Urothelium cell line (cell line): ENCODE results near the gene FOXP1.
A peak's percentile ranks its signal among the peaks of the same experiment; 100 is the strongest.

Source experiments
- DNase-seq: peaks from one replicate; pipeline ENCODE4 v3.0.0; 2011; ENCODE audit warnings: low spot score, mixed read lengths
- FAIRE-seq: peaks from 2 replicates; lab custom pipeline; 2011; peaks lifted over from hg19 to GRCh38; lab: Jason Lieb, UNC

The FOXP1 gene

DNA sequence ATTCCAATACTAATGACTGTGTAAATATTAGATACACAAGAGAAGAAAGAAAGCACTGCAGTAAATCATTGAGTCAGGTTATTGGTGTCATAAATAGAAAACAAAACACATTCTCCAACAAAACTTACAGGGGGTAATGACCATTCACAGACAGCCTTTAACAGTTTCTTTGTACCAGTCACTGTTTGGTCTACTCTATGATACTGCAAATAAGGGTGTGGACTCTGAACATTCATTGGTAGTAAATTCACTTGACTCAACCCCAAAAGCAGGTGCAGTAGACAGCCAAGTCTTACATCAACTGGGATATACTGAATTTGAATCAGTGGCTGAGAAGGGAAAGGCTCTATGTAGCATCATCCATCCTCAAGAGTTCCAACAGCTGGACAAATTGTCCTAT lies 463.5 kb downstream of the FOXP1 start:
- FAIRE-seq: no peak
- no peak for DNase-seq

DNA sequence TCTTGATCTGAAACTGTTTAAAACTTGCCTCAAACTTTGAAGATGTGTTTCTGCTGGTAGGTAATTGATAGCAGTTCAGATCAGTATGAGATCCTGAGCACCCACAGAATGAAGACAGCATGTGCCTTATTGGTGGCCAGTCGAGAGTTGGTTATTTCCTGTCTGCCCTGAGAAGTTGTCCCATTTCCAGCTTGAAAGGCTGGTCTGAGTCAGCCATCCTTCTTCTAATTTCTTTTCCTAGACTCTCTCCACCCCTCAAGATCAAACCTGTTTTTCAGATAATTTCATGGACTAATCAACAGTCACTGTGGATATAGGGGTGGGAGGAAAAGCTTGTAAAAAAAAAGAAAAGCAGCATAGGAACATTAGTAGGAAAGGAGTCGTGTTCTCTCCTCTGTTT lies 464.4 kb downstream of the FOXP1 start:
- DNase-seq: no peak

DNA sequence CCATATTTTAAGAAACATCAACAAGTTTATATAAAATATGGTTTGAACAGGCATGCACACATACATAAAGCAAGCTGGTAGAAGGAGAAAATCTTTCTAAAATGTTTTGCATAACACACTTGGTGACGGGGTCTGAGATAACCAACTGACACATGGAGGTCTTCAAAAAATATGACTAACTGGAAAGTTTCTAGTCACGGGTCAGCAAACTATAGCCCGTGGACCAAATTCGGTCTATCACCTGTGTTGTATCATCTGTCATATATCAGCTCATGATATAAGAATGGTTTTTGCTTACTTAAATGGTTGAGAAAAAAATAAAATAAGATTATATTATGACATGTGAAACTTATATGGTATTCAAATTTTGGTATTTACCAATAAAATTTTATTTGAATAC lies 465.1 kb downstream of the FOXP1 start:
- DNase-seq (no peak), FAIRE-seq (no peak)

More for the DNA sequence above, 464.4 kb downstream of the FOXP1 start:
- no peak for FAIRE-seq

DNA sequence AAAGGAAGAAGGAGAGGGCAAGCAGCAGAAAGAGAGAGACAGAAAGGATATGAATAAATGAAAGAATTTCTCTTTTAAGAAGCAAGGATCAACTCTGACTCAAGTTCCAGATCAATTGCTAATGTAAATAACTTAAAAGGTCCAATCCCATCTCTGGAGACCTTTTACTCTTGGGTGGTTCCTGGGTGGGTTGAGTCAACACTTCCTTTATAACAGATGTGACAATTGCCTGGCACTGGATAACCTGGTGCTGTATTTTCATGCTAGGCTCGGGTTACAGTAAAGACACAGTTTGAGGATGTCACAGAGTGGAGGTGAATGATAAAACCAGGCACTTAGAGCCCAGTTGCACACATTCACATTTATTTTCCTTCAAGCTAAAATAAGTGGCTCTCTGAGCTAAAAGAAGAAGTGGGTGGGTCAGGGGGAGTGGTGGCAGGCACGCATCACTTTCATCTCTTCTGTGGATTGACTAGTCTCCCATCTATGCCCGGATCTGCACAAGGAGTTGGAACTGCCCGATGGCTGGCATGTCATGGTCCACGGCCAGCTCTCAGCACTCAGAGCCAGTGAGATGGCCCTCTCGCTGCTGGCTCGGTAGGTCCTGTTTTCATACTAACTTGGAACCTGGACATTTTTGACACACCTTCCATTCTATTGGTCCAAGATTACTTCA lies 465.8 kb downstream of the FOXP1 start:
- FAIRE-seq (no peak), DNase-seq (no peak)

DNA sequence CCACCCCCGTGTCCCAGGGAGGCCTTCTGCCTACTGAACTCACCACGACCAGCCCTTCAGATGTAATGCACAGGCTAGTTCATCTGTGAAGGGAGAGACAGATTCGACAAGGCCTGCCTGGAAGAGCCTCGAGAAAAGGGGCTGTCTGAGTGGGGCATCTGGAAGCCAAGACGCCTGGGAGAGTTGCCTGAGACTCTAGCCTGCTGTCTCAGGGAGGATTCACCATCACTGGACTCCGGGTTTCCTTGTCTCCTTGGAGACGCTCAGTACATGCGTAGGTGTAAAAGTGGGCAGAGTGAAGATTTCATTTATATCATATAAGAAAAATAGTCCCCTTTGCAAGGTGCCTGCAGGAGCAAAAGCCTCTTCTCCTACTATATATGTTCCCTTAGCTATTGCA lies 468.9 kb downstream of the FOXP1 start:
- FAIRE-seq: no peak
- no peak for DNase-seq

DNA sequence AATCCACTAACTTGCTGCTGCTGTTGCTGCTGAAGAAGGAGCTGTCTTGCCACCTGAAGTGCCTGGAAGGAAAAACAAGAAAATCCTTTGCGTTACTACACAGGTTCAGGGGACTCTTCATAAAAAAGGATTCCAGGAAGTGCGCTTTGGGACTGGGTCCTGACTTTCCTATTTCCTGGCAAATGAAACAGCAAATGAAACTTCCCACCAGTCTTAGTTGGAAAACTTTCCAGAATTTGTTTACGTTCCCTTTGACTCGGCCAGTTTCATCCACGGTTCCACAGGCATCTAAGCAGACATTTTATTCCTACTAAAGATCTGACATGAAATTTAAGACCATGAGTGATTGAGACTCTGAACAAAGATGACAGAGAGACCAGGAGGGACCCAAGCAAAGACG lies 471.0 kb downstream of the FOXP1 start:
- DNase-seq (no peak), FAIRE-seq (no peak)

DNA sequence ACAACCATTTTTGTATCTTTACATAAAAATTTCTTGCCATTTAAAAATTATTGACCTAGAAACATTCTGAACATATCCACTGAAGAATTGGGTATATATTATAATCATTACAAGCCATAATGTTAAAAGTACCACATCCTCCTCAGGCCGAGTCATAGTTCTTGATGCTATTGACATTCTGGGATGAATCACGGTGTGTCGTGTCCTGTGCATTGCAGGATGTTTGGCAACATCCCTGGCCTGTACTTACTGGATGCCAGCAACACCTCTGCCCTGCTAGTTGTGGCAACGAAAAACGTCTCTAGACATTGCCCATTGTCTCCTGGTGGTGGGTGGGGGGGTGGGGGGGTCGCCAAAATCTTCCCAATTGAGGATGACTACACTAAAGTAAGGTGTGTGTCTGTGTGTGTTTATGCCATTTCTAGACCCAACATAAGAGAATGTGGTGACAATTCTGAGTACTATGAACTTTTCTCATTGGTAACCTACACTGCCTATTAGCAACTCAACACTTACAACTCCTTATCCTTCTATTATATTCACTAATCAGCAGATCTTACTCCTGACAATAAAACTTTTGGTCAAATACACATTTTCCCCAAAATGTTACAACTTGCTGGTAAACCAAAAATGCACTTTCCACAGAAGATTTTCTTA lies 471.6 kb downstream of the FOXP1 start:
- FAIRE-seq (peak; percentile 37), DNase-seq (peak; percentile 38)

DNA sequence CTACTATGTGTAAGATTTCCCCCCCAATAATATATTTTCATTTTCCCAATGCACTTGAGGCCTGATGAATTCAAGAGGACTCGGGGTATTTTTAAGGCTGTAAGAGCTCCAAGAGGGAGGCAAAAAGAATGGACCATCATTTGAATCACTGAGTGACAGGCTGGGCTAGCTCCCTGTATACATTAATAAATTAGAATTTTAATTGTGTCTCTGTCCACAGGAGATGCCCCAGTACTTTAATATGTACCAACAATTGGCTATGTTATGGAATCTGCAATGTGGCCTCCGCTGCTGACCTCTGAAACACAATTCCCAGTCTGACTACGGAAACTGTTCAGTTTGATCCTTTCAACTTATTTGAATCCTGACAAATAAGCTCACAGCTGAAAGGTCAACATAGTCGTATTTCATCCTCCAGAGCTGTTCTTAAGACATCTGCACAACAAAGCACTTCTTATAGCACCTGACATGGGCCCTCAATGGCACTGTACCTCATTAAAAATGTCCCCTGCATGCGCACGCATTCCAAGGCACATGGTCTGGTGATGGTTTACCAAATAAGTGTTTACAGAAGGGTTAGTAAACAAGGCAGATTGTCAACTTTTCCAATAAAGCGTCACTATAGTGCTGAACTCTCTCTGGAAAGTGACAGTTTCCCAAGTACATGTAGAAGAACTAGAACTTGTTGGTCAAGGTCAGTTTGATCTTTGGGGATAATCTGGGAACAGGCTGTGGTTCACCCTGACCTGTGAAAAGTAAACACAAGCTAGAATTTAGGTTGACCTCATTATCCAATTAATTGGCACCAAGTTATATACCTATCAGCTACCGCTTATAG lies 472.9 kb downstream of the FOXP1 start:
- FAIRE-seq: no peak
- no peak for DNase-seq

DNA sequence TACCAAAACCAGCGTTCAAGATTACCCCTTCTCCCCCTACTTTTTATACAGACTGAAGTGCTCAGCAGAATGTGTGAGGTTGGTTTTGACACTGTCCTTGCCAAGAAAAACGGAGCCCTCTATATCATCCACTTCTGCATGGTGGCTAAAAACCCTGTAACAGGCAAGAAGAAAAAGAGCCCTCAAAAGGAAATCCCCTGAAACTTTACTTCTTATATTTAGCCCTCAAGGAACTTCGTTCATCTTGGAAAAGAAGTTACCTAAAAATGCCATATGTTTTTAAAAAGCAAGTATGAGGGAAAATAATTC lies 473.6 kb downstream of the FOXP1 start:
- FAIRE-seq (no peak), DNase-seq (no peak)

DNA sequence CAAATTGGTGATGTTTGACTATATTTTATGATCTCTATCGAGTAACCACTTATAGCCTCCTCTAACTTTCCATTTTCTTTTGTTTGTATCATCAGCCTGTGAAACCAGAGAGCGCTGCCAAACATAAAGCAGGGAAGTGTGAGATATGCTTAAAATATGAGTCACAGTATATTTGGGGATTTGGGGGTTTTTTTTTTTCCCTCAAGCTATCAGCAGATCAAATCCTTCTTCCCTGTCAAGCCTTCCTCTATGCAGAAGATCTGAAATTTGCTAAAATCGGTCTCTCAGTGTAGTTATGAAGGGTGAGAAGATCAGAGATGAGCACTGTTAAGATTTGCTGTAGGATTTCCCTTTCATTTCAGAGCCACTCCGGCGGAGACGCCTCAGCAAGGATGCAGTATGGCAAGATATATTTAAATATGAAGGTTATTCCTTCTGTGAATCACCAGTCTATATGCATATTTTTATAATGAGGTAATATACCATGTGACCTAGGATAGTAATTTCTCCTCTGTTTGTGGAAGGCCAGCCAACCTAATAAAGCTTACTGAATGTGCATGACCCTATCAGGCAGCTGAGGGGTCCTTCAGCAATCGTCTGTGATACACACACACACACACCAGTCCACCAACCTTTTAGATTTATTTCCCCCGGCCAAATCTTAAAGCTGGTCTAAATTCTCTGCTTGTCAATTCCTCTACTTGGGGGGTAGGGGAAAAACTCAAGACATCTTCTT lies 474.1 kb downstream of the FOXP1 start:
- peak; percentile 20 for DNase-seq

DNA sequence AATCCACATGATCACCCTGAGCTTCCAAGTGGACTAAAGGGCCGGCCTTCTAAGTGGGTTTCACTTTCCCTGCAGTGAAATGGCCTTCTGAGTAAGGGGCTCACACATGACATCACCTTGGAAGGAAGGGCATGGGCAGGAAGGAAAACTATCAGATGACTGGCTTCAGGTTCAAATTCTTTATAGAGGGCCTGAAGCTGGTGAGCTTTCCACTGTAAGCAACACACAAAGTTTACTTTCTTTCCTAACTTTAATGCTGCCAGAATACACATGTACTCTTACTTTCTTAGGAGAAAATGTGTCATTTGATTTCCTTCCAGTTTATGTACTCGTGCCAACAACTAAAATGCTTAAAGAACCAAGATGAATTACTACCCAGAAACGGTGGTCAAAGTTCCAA lies 475.6 kb downstream of the FOXP1 start:
- FAIRE-seq (no peak), DNase-seq (no peak)

More for the DNA sequence above, 474.1 kb downstream of the FOXP1 start:
- FAIRE-seq: no peak

DNA sequence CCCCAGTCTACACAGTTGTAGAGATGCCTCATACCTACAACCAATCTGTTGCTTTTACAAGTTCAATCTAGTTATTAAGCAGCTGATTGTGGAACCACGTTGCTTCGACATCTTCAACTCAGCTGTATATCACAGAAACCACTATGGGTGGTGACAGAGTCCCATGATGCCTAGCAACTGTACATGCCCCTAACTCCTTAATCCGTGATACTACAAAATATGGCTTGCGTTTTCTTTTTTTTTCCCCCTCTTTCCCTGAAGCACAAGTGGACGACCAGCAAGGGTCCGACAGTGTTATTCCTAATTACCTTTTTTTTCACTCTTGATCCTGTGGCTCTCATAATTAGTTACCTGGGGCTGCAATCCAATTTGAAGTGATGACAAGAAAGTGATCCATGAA lies 478.6 kb downstream of the FOXP1 start:
- no peak for DNase-seq
- no peak for FAIRE-seq

DNA sequence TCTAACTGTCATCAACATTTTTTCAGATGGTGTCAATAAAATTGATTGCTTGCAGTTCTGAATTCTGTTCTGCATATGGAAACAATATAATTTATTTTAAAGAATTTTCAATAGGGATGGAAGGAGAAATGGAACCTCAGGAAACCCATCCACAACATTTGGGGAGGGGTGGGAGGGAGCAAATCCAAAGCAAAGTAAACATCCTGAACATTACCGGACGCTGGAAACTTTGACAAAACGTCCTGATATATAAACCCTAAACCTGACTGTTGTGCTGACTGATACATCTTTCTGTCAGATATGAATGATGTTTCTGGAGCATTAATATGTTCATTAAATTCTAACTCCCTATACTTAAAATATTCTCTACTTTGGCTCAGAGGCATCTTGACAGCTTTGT lies 479.0 kb downstream of the FOXP1 start:
- DNase-seq: no peak
- FAIRE-seq: no peak

DNA sequence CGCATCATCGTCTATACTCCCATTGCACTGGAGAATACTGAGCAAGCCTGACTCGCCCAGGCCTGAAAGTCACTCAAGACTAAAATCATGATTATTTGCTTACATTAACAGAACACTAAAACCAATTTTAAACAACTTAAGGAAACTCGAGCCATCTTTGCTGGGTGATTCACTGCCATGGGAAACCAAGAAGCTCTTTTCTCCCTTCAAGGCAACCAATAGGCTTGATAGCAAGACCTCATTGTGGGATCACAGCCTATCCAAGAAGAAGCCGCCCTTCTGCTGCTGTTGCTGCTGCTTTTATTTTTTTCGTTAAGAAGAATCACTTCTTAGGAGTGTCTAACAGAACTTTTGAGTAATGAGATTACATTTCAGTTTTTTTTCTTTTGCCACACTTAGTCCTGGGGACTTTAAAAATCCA lies 479.4 kb downstream of the FOXP1 start:
- FAIRE-seq (no peak), DNase-seq (no peak)

DNA sequence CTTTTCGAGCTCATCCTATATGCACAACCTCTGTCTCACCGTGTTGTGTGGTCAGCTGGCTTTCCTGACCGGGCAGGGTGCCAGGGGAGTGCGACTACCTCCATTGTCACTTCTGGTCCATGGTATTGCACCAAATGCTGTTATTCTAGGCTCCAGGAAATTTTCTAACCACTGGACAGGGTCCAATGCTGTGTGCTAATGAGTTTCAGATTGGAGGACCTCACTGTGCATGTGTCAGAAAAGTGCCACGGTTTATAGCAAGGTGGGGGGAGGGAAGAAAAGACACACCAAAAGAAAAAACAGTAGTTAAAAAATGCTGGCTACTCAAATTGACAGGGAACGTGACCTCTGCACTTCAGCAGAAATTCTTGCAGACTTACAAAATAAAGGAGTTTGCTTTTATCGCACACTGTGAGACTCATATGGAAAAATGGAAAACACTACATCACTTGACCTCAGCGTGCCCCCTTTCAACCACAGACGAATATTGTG lies 480.1 kb downstream of the FOXP1 start:
- DNase-seq (peak; percentile 41), FAIRE-seq (peak; percentile 92)

DNA sequence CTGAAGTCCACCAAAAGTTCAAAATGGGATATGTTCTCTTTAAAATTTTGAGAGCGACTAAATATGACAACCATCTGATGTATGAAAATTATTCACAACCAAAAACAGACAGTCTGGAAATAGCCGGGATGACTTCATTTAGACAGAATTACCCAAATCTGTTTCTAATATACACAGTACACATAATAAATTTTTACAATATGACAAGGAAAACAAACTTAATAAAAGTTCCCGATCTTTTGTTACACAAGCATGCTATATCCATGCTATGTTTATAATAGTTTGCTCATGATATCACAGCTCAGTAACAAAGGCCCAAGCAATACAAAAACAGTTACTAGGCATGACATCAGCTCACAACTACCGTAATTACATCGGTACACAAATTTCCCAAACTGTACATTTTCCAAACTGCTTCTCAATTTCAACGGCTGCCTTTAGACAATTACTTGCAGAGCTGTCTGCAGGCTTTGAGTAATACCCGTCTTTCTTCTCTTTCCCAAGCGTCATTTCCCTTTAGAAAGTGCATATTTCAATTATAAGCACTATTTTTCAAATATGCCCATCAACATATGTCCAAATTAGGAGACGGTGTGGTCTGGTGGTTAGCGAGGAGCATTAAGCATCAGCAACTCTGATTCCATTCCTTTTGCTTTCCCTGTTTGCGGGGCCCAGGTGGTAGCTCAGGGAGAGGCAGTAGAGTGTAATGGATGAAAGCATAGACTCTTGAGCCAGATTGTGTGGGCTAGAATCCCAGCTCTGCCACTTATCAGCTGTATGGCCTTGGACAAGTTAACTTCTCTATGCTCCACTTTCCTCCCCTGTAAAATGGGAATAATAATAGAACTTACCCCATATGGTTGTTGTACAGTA lies 481.2 kb downstream of the FOXP1 start:
- DNase-seq: peak; percentile 22
- no peak for FAIRE-seq

DNA sequence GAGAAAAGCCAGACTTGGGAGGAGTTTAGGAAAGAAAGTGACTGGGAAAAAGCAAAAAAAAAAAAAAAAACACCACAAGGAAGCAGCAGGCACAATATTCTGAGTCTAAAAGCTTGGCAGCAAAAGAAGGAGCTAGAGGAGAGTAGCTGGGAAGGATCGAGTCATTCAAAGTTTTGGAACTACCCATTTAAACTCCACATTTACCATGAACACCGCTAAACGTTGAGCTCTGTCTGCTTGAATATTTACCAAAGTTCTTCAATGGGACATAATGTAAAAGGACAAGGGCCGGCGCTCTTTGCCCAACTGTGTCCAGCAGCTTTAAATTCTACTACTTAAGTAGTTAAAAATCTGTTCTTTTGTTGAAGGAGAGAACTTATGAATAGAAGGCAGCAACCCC lies 481.9 kb downstream of the FOXP1 start:
- DNase-seq (no peak), FAIRE-seq (no peak)

DNA sequence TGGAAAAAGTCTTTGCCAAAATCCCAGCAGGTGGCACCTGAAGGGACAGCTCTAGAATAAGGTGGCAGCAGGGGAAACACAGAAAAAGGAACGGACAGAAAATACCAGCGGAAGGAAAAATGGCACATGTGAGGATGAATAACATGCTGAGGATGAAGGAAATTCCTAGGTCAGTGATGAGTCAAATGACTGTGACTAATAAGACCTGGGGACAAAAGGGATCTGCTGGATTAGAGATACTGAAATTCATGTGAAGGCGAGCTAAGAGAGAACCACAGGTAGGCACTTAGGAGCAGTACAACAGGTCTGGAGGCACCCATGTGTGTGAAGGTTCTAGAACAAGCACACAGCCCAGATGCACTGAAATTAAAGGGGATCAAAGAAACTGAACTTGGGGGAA lies 482.5 kb downstream of the FOXP1 start:
- DNase-seq (peak; percentile 54), FAIRE-seq (peak; percentile 56)

DNA sequence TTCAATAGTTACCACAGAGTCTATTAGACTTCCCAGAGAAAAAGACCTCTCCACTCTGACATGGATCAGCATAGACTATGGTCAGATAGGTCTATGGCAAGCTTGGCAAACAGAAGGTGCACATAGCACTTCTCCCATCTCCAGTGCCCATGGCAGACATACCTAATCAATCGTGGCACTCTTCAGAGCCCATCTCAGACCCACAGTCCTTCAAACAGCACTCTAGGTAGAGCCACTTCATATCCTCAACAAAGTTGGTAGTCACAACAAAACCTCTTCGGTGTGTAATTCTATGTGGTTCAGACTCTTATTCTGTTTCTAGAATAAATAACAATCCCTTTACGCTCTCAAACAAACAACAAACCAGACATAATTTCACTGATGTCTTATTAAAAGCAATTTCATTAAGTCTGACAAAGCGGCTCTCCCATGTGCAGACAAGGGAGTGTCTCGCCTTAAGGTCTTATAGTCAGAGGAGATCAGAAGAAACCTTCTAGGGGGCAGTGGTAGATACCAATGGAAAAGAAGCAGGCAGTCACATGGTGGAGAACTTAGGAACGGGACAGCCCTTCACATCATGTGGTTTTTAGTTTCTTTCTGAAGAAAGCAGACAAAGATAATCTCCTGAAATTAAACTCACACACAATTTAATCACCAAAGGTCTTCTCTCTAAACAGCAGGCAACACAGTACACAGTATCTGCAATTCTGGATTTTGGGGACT lies 483.4 kb downstream of the FOXP1 start:
- DNase-seq (no peak), FAIRE-seq (no peak)

DNA sequence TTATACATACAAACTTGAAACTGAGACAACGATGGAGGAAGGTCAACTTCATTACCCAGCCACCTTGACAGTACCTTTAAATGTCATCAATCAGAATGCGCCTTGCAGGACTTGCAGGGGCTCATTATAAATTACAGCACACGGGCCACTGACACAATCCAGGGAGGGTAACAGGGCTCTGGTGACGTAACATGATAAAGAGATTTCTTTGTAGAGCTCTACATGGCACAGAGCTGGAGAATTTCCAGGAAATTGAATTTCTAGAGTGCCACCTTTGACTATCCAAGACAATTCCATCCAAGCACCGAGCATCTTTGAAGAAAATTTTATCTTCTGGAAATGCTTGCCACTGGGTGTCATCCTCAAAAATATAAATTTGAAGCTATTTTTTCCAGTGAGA lies 486.0 kb downstream of the FOXP1 start:
- no peak for FAIRE-seq
- DNase-seq: no peak
